GM18511 (cell line): ENCODE measurements around the gene MMUT.
"Not testable (repeated sequence)": the region's sequence is repeated elsewhere in the genome, so short reads cannot be mapped to it uniquely, and the experiment has no call there.

Experiments
- ATAC-seq: cut with Tn5 transposase; IDR thresholded peaks from one replicate; pipeline ENCODE4 v1.9.1; 2021; ENCODE audit warnings: mild to moderate bottlenecking, moderate library complexity; ENCODE audit not compliant: unreplicated experiment

The MMUT gene

DNA sequence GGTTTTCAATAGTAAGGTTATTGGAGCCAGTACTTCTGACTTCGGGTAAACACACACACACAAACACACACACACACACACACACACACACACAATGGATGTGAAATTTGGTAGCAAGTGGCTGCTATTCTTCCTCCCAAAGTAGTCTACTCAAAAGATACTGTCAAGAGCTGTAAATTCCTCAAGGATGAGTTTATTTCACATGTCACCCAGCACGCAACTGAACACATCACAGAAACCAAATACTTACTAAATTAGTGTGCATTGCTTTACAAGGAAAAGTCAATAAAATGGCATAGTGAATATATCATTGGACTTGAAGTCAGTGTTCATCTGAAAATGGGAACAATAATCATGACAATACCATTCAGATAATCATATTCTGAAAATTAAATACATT, 32.9 kb downstream of the MMUT start:
- no peak for ATAC-seq

DNA sequence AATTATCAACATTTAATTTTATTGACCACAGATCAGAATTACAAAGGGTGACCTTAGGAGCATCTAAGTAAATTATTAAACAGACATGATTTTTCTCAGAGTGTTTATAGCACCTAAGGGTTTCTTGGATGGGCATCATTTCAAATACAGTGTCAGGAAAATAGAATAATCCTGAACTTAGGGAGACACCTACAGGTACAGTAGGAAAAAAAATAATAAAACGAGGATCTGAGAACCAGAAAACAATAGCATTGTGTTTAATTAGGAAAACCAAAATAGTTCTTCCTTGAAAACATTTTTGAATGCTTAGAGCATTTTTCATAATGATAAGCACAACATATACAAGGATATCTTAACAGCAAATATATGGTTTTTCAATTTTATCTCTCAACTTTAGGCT, 39.2 kb downstream of the MMUT start:
- ATAC-seq: no peak

DNA sequence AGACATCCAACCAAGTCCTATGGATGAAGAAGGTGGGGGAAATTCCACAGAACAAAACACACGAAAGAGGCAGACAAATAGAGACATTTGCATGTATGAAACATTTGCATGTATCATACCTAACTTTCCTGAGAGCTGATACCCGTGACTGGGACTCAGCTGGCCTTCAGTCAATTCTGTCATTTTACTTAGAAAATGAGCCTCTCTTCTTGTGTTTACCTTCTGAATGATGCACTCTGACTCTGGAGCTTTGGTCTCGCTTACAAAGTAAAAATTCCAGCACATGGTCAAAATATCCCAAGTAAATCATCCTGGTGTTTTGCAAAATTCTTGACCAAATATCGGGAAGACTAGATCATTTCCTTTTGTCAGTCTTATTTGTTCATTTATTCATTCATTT, 46.9 kb downstream of the MMUT start:
- ATAC-seq: no peak

DNA sequence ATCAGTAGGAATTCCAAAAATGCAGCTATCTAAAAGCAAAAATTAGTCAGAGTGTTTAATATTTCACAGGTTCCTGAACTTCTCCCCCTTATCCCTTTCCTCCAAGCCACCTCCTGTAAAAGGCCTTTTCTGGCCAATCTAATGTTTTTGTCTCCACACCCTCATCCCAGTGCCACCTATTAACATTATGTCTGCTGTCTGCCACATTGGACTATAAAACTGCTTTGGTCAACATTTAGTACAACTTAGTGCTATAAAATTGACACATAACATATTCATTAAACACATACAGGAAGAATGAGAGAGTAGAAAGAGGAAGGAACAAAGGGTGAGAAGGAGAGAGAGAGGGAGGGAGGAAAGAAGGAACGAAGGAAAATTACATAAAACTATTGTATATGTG, 47.7 kb downstream of the MMUT start:
- no peak for ATAC-seq

DNA sequence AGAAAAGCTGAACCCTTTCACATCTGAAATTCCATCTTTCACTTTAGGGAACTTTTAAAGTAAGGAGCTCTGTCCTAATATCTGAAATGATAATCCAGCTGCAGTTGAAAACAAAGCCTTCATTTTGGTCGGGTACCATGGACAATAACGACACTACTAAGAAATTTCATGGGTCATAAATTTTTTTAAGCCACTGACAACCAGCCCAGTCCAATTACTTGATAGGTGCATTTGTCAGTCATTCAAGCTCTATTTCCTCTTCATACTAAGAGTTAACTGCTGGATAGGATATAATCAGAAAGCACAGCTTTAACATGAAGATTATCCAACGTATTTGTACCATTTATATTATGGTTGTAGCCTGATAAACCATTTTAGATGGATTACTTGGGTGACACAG, 52.5 kb downstream of the MMUT start:
- no peak for ATAC-seq

DNA sequence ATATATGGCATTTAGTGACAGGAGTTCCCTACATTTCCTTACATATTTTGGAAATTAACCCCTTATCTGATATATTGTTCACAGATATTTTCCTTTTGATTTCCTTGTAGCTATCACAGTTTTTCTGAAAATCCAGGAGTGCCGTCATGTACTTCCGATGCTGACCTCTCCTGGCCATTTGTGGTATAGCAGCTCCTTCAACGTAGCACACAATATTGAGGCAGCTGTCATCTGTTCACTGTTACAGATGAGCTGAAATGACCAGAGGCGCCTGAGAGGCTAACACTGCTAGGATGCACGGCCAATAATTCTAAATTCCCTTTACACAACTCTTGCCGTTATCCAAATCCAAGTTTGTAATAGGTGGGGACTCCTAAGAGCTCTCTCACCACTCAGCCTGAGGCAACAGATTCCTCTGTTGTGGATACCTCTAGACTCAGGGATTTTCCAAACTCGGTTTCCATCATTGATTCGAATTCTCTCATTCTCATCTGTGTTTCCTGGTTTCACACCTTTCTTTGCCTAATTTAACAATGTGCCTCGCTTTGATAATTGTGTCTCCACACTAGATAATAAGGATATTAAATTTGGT, 53.0 kb downstream of the MMUT start:
- ATAC-seq: peak; percentile 98

DNA sequence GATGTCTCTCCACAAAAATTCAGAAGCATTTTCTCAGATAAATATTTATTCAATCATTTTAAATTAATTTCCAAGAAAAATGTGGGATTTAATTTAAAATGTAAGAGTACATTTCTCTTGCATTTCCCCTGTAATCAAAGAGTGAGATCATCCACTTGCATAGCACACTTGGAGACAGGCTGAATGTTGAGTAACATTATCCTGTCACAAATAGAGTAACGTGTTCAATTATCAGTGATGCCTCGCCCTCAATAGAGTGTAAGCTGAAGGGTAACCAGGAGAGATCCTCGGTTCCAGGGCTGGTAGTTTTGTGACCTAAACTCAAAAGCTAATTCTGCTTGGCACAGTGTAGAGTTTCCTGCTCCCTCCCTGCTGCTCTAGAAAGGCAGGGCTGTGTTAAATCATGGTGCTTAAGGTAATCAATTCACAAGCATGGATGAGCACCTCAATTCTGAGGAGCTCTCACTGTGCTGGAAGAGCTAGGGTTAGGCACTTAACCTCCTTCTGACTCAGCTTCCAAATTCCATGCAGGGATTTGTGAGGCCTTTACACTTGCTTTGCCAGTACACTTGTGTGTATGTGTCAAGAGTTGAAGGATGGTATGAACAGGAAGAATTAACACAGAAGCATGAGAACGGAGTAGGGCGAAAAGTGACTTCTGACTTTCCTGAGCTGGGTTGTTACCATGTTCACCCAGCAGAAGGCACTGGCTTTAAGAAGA, 56.6 kb downstream of the MMUT start:
- no peak for ATAC-seq

DNA sequence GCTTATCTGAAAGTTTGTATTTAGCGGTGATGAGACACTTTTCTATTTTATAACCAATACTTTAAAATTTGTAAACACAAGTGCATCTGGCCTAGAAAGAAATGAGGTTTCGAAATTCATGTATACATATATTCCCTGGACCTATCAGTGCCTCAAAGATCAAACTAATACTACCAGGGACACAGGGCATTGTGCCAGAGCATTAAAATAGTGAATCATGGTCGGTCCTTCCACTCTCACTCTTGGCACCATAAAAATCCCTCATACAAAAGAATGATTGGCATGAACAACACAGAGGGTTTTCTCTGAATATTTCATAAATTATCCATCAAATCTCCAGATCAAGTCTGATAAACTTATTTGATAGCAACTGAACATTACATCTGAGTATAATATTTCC, 62.0 kb downstream of the MMUT start:
- ATAC-seq: no peak

DNA sequence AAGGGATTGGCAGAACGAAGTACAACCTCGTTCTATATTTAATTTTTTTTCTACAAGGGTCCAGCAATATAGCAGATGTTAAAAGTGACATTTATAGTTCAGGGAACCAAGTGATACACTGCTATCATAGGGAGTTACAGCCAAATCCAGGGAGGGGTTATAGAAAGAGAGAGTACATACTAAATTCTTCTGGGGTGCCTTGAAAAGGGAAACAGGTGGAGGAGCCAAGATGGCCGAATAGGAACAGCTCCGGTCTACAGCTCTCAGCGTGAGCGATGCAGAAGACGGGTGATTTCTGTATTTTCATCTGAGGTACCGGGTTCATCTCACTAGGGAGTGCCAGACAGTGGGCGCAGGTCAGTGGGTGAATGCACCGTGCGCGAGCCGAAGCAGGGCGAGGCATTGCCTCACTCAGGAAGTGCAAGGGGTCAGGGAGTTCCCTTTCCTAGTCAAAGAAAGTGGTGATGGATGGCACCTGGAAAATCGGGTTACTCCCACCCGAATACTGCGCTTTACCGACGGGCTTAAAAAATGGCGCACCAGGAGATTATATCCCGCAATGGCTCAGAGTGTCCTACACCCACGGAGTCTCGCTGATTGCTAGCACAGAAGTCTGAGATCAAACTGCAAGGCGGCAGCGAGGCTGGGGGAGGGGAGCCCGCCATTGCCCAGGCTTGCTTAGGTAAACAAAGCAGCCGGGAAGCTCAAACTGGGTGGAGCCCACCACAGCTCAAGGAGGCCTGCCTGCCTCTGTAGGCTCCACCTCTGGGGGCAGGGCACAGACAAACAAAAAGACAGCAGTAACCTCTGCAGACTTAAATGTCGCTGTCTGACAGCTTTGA, 76.2 kb downstream of the MMUT start:
- ATAC-seq: not testable (repeated sequence)

DNA sequence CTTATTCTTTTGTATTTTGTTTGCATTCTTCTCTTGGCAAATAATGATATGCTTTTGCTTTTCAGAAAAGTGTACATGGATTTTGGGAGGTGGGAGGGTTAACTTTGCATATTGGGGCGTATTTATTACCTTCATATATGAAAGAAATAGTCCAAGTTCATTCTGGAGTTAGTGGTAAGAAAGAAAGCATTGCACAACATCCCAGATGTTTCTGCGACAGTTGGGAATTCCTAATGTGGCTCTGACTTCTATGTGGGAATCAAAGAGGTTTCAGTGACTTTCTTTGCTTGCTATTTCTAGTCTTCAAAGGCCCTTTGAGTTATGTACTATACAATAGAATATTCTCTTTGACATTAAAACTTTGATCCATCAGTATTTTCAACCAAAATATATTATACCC, 78.1 kb downstream of the MMUT start:
- ATAC-seq: no peak
